GM23248 (cell line): ENCODE results near the gene CLK3. TPM values are rescaled to one million over a fixed set of nuclear protein-coding genes. Genes with fewer than 3 reads are reported as not detected.

Source experiments
- DNase-seq: peaks from one replicate; pipeline ENCODE4 v3.0.0-alpha.2; 2015
- H2AFZ ChIP-seq: fragments of 200-600 bp; sonication (generic); 2 replicates; pipeline ENCODE4 v1.6.1; 2016; ENCODE audit warnings: antibody characterized with exemption
- H3F3A ChIP-seq: fragments of 200-600 bp; sonication (generic); 2 replicates; pipeline ENCODE4 v1.6.1; 2016; ENCODE audit warnings: mild to moderate bottlenecking, antibody characterized with exemption, mixed run types; ENCODE audit not compliant: insufficient read depth
- H3K27ac ChIP-seq: fragments of 200-600 bp; sonication (generic); 2 replicates; pipeline ENCODE4 v1.5.1; 2016; ENCODE audit warnings: mild to moderate bottlenecking
- H3K27me3 ChIP-seq: fragments of 200-600 bp; sonication (generic); replicated peaks from 2 replicates; pipeline ENCODE4 v1.6.1; 2016; ENCODE audit warnings: mild to moderate bottlenecking; ENCODE audit not compliant: insufficient read depth
- H3K36me3 ChIP-seq: fragments of 200-600 bp; sonication (generic); 2 replicates; pipeline ENCODE4 v1.6.1; 2016; ENCODE audit warnings: low read depth, mild to moderate bottlenecking
- H3K4me1 ChIP-seq: fragments of 200-600 bp; sonication (generic); 2 replicates; pipeline ENCODE4 v1.6.1; 2016; ENCODE audit warnings: mild to moderate bottlenecking; ENCODE audit not compliant: insufficient read depth
- H3K4me2 ChIP-seq: fragments of 200-600 bp; sonication (generic); one replicate; pipeline ENCODE4 v1.6.1; 2016; ENCODE audit warnings: mild to moderate bottlenecking; ENCODE audit not compliant: unreplicated experiment
- H3K4me3 ChIP-seq: fragments of 200-600 bp; sonication (generic); 2 replicates; pipeline ENCODE4 v1.5.1; 2016; ENCODE audit warnings: mild to moderate bottlenecking
- H3K79me2 ChIP-seq: fragments of 200-600 bp; sonication (generic); 2 replicates; pipeline ENCODE4 v1.6.1; 2016; ENCODE audit warnings: mild to moderate bottlenecking; ENCODE audit not compliant: insufficient read depth
- H3K9ac ChIP-seq: fragments of 200-600 bp; sonication (generic); 2 replicates; pipeline ENCODE4 v1.6.1; 2016; ENCODE audit warnings: mild to moderate bottlenecking
- H3K9me2 ChIP-seq: fragments of 200-600 bp; sonication (generic); 2 replicates; pipeline ENCODE4 v1.6.1; 2016; ENCODE audit warnings: mixed run types, mild to moderate bottlenecking, moderate library complexity; ENCODE audit not compliant: insufficient read depth
- H3K9me3 ChIP-seq: fragments of 200-600 bp; sonication (generic); one replicate; pipeline ENCODE4 v1.6.1; 2017; ENCODE audit warnings: low read depth
- H4K20me1 ChIP-seq: fragments of 200-600 bp; sonication (generic); 2 replicates; pipeline ENCODE4 v1.6.0; 2016; ENCODE audit not compliant: insufficient read depth
- EZH2 ChIP-seq: fragments of 200-600 bp; sonication (generic); IDR thresholded peaks from 2 replicates; pipeline ENCODE4 v1.6.1; 2018; ENCODE audit warnings: antibody characterized with exemption, mild to moderate bottlenecking; ENCODE audit not compliant: insufficient read depth, poor library complexity, severe bottlenecking
- EZH2phosphoT487 ChIP-seq: fragments of 200-600 bp; sonication (generic); IDR thresholded peaks from 2 replicates; pipeline ENCODE4 v1.6.1; 2018; ENCODE audit warnings: antibody characterized with exemption, moderate library complexity, mild to moderate bottlenecking, low read depth; ENCODE audit not compliant: insufficient read depth
- WGBS, 2 experiments: methylation state at CpG; one replicate each; pipeline ENCODE4 v1.1.6; 2015 to 2017; ENCODE audit warnings: low lambda C conversion rate in 2 of 2, low coverage in 1 of 2; ENCODE audit errors: missing lambda C conversion rate in 2 of 2; 5-methylcytosine and 5-hydroxymethylcytosine counted together
- in situ Hi-C: fragments of 300-500 bp; cut with MboI; formaldehyde crosslinking; loops from 2 replicates; pipeline ENCODE4 v1.15.0; 2020
- polyA plus RNA-seq: library from polyadenylated mRNA; unstranded; fragments of >200 nt; fragmentation: Nextera tagmentation; extraction: Ambion mirVana; gene quantifications from 2 replicates; pipeline ENCODE4 v1.2.1, GENCODE V29; 2016
- total RNA-seq: library from RNA; depleted of rRNA; stranded (reverse); fragments of >200 nt; shearing (Covaris generic); gene quantifications from 2 replicates; pipeline ENCODE4 v1.2.3, GENCODE V29; 2014

The CLK3 gene
- total and polyA plus RNA-seq, 2 experiments from 2014 or later: 41.9 to 67.9 TPM

GRCh38 chr15:74604983-74605794 is 10.4 kb upstream of the CLK3 start:
- peak; percentile 30 for DNase-seq
- Histone ChIP-seq H2AFZ (no peak overlapping the region), H3K9me3 (no peaks in the 10 kb centered on the region)

GRCh38 chr15:74605795-74606150 is 9.9 kb upstream of the CLK3 start:
- DNase-seq: no peak
- in situ Hi-C loops: no loop called here
- Histone ChIP-seq H3K9me2 (no peaks in the 10 kb centered on the region), H3K36me3 (no peaks in the 10 kb centered on the region), H3K27ac (no peak overlapping the region), H4K20me1 (no peaks in the 10 kb centered on the region), H2AFZ (no peak overlapping the region), H3K79me2 (no peaks in the 10 kb centered on the region), H3K27me3 (no peaks in the 10 kb centered on the region), H3K4me2 (no peak overlapping the region), H3K4me3 (no peak overlapping the region), H3F3A (no peaks in the 10 kb centered on the region), H3K4me1 (no peaks in the 10 kb centered on the region), H3K9me3 (no peaks in the 10 kb centered on the region), H3K9ac (no peak overlapping the region)
- 91 to 92% methylated on average over 1 of the region's 1 CpG for WGBS, 2 experiments
- TF ChIP-seq EZH2phosphoT487 (no peak), EZH2 (no peak)

More at GRCh38 chr15:74604983-74605794, 10.4 kb upstream of the CLK3 start:
- Histone ChIP-seq H3K9ac (no peak overlapping the region), H3K79me2 (no peaks in the 10 kb centered on the region), H3K4me1 (no peaks in the 10 kb centered on the region), H3F3A (no peaks in the 10 kb centered on the region), H3K9me2 (no peaks in the 10 kb centered on the region), H3K27ac (no peak overlapping the region), H3K36me3 (no peaks in the 10 kb centered on the region), H3K27me3 (no peaks in the 10 kb centered on the region), H3K4me3 (no peak overlapping the region), H4K20me1 (no peaks in the 10 kb centered on the region), H3K4me2 (no peak overlapping the region)
- in situ Hi-C loops: no loop called here
- TF ChIP-seq EZH2 (no peak), EZH2phosphoT487 (no peak)
- 64 to 67% methylated on average over 12 of the region's 12 CpGs for WGBS, 2 experiments

GRCh38 chr15:74608786-74609185 is 6.8 kb upstream of the CLK3 start:
- no peak overlapping the region for H3K9ac ChIP-seq
- no peak overlapping the region for H2AFZ ChIP-seq
- H3K4me3 ChIP-seq: no peak overlapping the region
- H3K27ac ChIP-seq: no peak overlapping the region
- H3K36me3 ChIP-seq: no peaks in the 10 kb centered on the region
- no peaks in the 10 kb centered on the region for H3K79me2 ChIP-seq
- no peak overlapping the region for H3K4me2 ChIP-seq
- H3F3A ChIP-seq: peaks cover 6% of the 10 kb centered on the region
- no peaks in the 10 kb centered on the region for H4K20me1 ChIP-seq
- H3K9me3 ChIP-seq: no peaks in the 10 kb centered on the region
- DNase-seq: no peak
- 63 to 86% methylated on average over 3 of the region's 3 CpGs for WGBS, 2 experiments
- no peaks in the 10 kb centered on the region for H3K4me1 ChIP-seq
- TF ChIP-seq EZH2phosphoT487 (no peak), EZH2 (no peak)
- no peaks in the 10 kb centered on the region for H3K27me3 ChIP-seq
- H3K9me2 ChIP-seq: no peaks in the 10 kb centered on the region
- in situ Hi-C loops: no loop called here

- H3F3A ChIP-seq: peaks cover 7% of the 10 kb centered on the region
- H4K20me1 ChIP-seq: no peaks in the 10 kb centered on the region
- no peak overlapping the region for H3K27ac ChIP-seq
- no peak overlapping the region for H3K4me2 ChIP-seq
- no peak overlapping the region for H3K4me3 ChIP-seq
- H3K9ac ChIP-seq: no peak overlapping the region
- no peaks in the 10 kb centered on the region for H3K36me3 ChIP-seq
- no peak for DNase-seq
- in situ Hi-C loops: no loop called here
- WGBS, 2 experiments: 80 to 85% methylated on average over 3 of the region's 3 CpGs
- H3K4me1 ChIP-seq: peaks cover 4% of the 10 kb centered on the region; the same call in 1 of the 2 replicates
- no peaks in the 10 kb centered on the region for H3K27me3 ChIP-seq
- H3K79me2 ChIP-seq: no peaks in the 10 kb centered on the region
- H3K9me2 ChIP-seq: no peaks in the 10 kb centered on the region
- H2AFZ ChIP-seq: no peak overlapping the region
- no peaks in the 10 kb centered on the region for H3K9me3 ChIP-seq
- TF ChIP-seq EZH2 (no peak), EZH2phosphoT487 (no peak)
Observed at GRCh38 chr15:74609938-74610301, 5.7 kb upstream of the CLK3 start.
